VCaP (cell line): Measurements from ENCODE around the gene MXRA7.
A peak's percentile ranks its signal among the peaks of the same experiment; 100 is the strongest.
"Not testable (repeated sequence)": the region's sequence is repeated elsewhere in the genome, so short reads cannot be mapped to it uniquely, and the experiment has no call there.

Experiments
- H3K27ac ChIP-seq: fragments of 450-650 bp; 2 replicates; pipeline ENCODE4 v1.5.1; 2017
- TF ChIP-seq, protein P1 (sequence below): fragments of 450-650 bp; conservative IDR thresholded peaks from 2 replicates; pipeline ENCODE4 v1.5.1; 2017; ENCODE audit warnings: mild to moderate bottlenecking, moderate library complexity

Gene MXRA7

DNA sequence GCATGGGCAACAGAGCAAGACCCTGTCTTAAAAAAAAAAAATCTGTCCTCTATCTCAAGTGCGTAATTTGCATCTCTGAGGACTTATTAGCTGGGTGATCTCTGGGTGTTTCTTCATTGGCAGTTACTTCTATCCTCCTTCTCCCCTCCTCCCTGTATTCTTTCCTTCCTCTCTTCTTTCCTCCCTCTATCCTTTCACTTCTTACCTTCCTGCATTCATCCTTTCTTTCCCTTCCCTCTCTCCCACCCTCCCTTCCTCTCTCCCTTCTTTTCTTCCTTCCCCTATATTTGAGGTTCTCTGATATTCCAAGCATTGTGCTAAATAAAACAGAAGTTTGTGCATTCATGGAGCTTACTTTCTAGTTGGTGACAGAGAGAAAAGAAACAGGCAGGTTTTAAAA, 37.9 kb upstream of the MXRA7 start:
- TF ChIP-seq, protein P1, sequence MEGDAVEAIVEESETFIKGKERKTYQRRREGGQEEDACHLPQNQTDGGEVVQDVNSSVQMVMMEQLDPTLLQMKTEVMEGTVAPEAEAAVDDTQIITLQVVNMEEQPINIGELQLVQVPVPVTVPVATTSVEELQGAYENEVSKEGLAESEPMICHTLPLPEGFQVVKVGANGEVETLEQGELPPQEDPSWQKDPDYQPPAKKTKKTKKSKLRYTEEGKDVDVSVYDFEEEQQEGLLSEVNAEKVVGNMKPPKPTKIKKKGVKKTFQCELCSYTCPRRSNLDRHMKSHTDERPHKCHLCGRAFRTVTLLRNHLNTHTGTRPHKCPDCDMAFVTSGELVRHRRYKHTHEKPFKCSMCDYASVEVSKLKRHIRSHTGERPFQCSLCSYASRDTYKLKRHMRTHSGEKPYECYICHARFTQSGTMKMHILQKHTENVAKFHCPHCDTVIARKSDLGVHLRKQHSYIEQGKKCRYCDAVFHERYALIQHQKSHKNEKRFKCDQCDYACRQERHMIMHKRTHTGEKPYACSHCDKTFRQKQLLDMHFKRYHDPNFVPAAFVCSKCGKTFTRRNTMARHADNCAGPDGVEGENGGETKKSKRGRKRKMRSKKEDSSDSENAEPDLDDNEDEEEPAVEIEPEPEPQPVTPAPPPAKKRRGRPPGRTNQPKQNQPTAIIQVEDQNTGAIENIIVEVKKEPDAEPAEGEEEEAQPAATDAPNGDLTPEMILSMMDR: no peak
- no peak overlapping the region for H3K27ac ChIP-seq

DNA sequence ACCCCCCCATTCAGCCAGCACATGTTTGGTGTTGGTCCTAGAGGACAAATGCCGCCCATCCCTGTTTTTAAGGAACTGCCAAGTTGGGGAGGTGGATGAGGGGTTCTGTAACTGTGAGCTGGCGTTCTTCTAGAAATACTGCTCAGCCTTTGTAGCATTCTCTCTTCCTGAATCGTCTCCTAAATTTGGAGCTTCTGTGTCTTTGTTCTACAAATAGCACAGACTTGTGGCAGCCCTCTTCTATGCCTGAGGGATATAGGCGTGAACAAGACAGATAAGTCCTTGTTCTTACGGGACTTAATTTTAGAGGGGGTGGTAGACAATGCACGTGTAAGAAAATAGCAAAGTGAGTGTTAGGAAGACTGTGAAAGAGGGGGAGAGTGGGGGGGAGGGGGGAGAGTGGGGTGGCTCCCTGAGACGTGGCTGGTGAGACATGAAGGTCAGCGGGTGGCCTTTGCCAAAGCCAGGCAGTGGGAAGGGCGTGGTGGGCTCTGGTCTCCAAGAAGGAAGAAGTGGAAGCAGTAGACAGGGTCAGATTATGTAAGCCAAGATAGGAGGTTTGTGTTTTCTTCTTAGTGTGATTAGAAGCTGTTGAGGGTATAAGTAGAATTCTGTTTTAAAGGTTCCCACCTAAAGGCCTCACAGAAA, 37.1 kb upstream of the MXRA7 start:
- TF ChIP-seq, protein P1: no peak
- no peak overlapping the region for H3K27ac ChIP-seq

DNA sequence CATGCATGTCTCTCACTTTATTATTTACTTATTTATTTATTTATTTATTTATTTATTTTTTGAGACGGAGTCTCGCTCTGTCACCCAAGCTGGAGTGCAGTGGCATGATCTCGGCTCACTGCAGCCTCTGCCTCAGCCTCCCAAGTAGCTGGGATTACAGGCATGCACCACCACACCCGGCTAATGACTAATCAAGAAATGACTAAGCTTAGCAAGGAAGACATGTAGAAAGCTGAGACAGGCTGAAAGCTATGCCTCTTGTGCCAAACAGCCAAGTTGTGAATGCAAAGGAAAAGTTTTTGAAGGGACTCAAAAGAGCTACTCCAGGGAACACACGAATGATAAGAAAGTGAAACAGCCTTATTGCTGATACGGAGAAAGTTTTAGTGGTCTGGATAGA, 35.0 kb upstream of the MXRA7 start:
- H3K27ac ChIP-seq: not testable (repeated sequence)

DNA sequence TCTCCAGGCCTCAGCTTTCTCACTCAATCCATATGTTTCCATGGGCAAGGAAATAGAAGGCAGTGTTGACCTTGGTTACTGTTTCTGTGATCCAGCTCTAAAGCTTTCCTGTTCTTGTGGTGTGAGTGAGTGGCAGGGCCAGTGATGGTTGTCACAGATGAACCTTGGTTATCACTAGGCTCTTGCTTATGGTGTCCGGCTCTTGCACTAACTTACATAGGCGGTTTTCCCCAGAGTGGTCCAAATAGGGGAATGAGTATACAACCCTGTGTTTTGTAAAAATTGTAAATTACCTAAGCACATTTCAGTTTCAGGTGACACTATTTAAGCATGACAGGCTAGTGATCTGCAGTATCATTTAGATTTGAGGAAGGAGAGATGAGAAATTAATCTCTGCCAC, 34.0 kb upstream of the MXRA7 start:
- H3K27ac ChIP-seq: no peak overlapping the region
- TF ChIP-seq, protein P1: no peak

DNA sequence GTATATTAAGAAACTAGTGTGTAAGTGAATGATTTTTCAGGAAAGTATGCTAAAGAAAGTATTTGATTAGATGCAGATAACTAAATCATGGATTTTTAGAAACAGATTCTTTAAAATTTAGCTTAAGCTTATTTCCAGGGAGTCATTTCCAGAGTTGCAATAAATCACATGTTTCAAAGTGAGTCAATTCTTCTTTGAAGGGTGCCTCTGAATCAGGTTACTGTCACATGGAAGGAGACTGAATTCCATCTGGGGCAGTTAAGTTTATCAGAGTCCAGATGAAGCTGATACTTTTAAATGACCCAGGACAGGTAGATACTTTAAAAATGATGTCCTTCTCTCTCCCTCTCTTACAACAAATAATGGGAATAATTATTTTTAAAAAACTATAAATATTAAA, 32.2 kb upstream of the MXRA7 start:
- no peak overlapping the region for H3K27ac ChIP-seq
- TF ChIP-seq, protein P1: no peak

DNA sequence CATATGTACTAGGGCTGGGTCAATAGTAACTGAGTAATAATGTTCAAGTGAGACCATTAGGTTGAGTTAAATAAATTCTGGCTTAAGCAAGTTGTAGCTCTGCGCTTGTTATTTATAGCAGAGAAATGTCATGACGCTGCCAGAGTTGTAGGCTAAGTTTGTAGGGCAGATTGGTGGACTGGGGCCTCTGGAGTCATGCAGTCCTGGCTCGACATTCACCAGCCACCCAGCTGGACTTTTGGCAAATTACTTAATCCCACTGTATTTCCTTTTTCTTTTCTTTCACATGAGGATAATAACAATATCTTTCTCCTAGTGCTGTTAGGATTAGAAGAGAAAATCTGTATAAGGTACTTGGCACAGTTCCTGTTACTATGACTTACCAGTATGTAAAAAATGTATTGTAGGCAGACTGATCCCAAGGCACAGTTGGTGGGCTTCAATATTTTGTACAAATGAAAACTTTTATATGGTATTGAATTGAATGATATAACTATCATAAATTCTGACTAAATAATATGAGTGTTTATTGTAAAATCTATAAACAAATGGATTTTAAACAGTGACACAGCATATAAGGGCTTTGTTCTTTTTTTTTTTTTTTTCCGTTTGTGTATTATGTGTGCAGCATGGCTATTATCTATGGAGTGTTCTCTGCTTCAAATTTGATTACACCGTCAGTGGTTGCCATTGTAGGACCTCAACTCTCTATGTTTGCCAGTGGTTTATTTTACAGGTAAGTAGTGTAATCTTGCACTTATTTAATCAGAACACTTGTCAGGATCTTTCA, 29.8 kb upstream of the MXRA7 start:
- H3K27ac ChIP-seq: no peak overlapping the region
- TF ChIP-seq, protein P1: no peak

DNA sequence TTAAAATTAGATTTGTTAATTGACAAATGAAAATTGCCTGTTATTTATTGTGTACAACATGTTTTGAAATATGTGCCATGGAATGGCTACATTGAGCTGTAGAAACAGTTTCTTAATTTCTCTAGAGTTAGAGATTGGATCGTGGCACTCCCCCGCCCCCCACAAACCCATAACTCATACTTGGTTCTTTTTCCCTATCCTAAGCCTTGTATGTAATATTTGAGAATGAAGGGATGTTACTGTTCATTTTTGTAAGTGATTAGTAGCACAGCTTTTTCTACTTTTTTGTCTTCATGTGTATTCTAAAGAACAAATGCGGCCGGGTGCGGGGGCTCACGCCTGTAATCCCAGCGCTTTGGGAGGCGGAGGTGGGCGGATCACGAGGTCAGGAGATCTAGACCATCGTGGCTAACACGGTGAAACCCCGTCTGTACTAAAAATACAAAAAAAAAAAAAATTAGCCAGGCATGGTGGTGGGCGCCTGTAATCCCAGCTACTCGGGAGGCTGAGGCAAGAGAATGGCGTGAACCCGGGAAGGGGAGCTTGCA, 28.9 kb upstream of the MXRA7 start:
- H3K27ac ChIP-seq: peak overlapping the region; percentile 100; the same call in 1 of the 2 replicates

DNA sequence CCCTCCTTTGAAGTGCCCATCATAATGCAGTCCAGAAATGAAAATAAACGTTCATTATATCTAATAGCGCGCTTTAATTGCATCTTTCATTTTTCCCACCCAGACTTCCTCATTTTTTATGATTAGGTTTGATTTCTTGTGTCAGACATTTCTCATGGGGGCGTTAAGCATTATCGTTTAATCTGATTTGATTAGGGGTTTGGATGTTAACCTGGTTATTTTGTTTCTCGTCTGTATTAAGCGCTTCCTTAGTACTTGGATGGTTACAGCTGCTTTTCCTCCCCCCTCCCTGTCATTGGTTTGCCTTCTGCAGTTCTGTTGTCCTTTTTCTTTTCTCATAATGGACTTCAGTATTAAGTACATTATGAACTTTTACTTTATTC, 27.7 kb upstream of the MXRA7 start:
- TF ChIP-seq, protein P1: no peak
- peak overlapping the region; percentile 100 for H3K27ac ChIP-seq
